Ishikawa (cell line): ENCODE data around the gene S100A5.

Experiments
- CREB1 ChIP-seq: IDR thresholded peaks from 2 replicates; pipeline ENCODE4 v1.6.1; 2012; ENCODE audit warnings: low read depth
- EGR1 ChIP-seq: IDR thresholded peaks from 2 replicates; pipeline ENCODE4 v1.6.1; 2012
- EP300 ChIP-seq: IDR thresholded peaks from 2 replicates; pipeline ENCODE4 v1.6.1; 2012; ENCODE audit warnings: borderline replicate concordance
- FOXM1 ChIP-seq: IDR thresholded peaks from 2 replicates; pipeline ENCODE4 v1.6.1; 2012; ENCODE audit warnings: low read depth, borderline replicate concordance
- NFIC ChIP-seq: IDR thresholded peaks from 2 replicates; pipeline ENCODE4 v1.6.1; 2012
- RAD21 ChIP-seq: IDR thresholded peaks from 2 replicates; pipeline ENCODE4 v1.6.1; 2012; ENCODE audit warnings: low read depth
- REST ChIP-seq: IDR thresholded peaks from 2 replicates; pipeline ENCODE4 v1.6.1; 2012; ENCODE audit warnings: low read depth, mild to moderate bottlenecking
- TAF1 ChIP-seq: IDR thresholded peaks from 2 replicates; pipeline ENCODE4 v1.6.1; 2012; ENCODE audit warnings: low read depth, mild to moderate bottlenecking
- USF1 ChIP-seq: IDR thresholded peaks from 2 replicates; pipeline ENCODE4 v1.6.1; 2012
- YY1 ChIP-seq: IDR thresholded peaks from 2 replicates; pipeline ENCODE4 v1.6.1; 2012; ENCODE audit warnings: low read depth
- TF ChIP-seq, protein P1 (sequence below): IDR thresholded peaks from 2 replicates; pipeline ENCODE4 v1.6.1; 2012

GRCh38 chr1:153560241-153560640 lies 19.5 kb upstream of the S100A5 start:
- TF ChIP-seq USF1 (no peak), EGR1 (no peak), RAD21 (no peak), REST (no peak), FOXM1 (no peak), NFIC (no peak), EP300 (no peak), CREB1 (no peak), YY1 (no peak), TAF1 (no peak)
- TF ChIP-seq, protein P1, sequence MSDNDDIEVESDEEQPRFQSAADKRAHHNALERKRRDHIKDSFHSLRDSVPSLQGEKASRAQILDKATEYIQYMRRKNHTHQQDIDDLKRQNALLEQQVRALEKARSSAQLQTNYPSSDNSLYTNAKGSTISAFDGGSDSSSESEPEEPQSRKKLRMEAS, result no peak
